HG03103 (cell line): ENCODE results near the gene BLVRA.
"Not testable (repeated sequence)": the region's sequence is repeated elsewhere in the genome, so short reads cannot be mapped to it uniquely, and the experiment has no call there.

ENCODE experiments used
- ATAC-seq: cut with Tn5 transposase; IDR thresholded peaks from one replicate; pipeline ENCODE4 v1.9.1; 2021; ENCODE audit warnings: low read depth; ENCODE audit not compliant: unreplicated experiment

The BLVRA gene

DNA sequence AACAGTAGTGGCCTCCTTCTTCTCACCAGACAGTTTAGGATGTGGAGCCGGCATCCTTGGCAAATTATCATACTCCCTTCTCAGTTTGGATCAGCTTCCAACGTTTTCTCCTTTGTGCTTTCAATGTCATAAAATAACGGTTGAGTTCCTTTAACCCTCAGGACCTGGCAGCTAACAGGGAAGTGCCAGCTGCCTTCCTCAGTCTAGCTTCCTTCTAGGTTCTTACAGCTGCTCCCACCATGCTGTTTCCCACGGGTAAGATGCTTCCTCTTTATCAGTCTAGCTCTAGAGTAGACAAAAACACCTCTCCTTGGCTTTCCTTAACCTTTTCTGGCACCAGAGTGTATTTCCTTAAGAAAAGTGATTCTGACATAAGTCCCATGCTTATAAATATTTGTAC lies 33.2 kb downstream of the BLVRA start:
- no peak for ATAC-seq

DNA sequence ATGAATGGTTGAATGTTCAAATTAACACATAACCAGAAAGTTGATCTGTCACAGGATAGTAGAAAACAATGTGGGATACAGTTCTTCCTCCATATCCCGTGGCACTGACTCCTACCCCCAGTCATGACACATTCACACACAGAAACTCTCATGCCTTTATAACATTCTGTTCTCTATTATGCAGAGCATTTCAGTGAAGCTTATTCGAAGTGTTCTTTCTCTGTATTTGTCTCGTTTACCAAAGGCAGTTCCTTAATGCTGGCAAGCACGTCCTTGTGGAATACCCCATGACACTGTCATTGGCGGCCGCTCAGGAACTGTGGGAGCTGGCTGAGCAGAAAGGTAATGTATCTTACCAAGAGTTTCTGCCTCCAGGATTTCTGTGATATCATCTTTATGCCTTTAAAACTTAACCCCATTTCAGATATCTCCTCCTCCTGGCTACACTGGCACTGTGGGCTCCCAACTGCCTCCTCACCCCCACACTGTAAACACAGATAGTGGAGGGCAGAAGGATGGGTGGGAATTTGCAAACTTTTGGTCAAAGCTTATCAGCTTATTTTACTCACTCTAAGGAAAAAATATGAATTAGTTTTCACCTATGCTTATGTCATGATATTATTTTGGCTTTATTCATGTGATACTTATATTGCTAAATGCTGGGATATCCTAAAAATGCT lies 34.1 kb downstream of the BLVRA start:
- ATAC-seq = no peak

DNA sequence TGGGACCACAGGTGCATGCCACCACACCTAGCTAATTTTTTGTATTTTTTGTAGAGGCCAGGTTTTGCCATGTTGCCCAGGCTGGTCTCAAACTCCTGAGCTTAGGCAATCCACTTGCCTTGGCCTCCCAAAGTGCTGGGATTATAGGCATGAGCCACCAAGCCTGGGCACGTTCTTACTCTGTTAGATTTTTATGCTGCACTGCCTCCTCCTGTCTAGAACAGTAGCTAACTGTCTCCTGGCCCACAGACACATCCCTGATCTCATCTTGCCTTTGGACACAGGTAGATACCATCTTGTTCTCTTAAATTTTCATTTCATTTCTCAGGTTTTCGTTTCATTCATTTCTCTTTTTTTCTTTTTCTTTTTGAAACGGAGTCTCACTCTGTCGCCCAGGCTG lies 41.1 kb downstream of the BLVRA start:
- ATAC-seq = no peak

DNA sequence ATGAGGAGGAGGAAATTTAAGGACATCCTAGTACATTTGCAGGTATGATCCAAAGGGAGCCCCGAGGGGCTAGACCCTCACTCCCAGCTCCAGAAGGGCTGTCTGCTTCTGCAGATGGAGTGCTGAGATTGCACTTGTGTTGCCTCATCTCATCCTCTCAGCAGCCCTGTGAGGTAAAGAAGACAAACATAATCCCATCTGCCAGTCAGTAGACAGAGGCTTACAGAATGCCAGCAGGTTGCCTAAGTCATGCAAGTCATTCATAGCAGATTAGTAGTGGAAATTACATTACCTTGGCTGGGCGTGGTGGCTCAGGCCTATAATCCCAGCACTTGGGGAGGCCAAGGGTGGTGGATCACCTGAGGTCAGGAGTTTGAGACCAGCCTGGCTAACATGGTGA lies 45.4 kb downstream of the BLVRA start:
- no peak for ATAC-seq

DNA sequence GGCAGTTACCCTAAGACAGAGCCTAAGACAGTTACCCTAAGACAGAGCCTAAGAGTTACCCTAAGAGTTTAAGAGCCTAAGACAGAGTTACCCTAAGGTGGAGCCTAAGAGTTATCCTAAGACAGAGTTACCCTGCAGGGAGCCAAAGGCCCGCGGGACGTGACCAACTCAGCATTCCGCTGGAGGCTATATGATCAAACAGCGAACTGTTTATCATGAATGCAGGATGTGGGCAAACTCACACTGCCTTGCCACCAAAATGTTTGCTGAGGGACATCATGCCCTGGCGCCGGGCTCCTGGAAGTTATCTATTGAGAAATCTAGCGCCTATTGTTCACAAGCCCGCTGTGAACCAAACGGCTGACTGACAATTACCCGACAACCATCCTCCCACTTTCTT lies 49.9 kb downstream of the BLVRA start:
- ATAC-seq = no peak

DNA sequence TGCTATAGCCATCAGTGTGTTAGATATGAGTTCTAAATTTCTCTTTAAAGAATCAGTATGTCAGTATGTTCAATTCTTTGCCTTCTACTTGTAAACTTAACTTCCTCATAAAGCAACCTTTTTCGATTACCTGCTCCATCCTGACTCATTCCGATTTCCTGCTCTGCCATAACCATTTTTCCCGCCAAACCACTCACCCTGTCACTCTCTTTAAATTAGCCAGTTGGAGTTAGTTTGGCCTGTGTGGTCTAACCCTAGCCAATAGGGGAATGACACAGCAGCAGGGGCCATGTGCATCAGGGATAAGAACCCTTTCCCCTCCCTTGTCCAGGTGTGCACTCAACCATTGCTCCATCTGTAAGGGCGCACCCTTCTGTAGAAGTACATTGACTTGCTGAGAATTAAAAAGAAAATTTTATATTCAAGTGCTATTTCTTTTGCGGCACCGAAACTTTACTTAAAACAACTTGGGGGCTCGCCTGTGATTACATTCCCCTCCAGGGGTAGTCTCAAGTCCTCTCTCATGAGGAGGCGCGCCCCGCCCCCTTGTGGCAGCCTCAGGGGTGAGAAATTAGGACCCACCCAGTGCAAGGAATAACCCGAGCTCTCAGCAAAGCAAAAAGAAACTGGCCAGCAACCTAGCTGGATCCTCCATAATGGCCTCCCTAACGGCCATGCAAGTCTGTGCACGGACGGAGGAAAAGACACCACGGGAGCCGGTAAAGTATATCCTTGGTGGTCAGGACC lies 51.9 kb downstream of the BLVRA start:
- ATAC-seq = not testable (repeated sequence)

DNA sequence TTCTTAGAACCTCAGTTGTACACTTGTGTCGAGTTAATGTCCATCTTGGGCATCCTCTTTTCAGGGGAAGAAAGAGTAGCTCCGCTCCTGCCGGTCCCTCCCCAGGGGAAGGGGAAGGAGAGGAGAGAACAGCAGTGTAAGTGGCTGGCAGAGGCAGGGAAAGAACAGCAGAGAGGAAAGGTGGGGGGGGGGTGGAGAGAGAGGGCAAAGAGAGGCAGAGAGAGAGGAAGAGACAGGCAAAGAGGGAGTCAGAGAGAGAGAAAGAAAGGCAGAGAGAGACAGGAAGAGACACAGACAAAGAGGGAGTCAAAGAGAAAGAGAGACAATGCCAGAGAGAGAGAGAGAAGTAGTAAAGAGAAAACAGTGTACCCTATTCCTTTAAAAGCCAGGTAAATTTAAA lies 56.9 kb downstream of the BLVRA start:
- no peak for ATAC-seq

DNA sequence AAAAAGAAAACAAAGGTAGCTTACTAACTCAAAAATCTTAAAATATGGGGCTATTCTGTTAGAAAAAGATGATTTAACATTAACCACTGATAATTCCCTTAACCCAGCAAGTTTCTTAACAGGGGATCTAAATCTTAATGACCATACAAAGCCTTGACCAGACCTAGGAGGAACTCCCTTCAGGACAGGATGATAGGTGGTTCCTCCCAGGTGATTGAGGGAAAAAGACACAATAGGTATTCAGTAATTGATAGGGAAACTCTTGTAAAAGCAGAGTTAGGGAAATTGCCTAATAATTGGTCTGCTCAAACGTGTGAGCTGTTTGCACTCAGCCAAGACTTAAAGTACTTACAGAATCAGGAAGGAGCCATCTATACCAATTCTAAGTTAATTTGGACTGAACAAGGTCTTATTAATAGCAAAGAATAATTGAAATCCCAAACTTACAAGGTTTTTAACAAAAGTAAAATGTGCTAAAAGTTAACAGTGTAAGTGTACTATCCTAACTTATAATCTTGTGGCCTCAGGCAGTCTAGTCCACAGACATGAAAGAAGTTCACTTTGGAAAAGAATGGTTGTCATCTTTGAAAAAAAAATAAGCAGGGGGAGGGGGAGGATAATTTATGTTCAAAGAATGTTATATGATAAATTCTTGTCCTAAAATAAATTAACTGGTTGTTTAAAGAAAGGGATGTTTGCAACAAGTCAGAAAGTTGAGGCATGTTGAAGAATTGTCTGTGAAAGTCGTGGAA lies 57.7 kb downstream of the BLVRA start:
- not testable (repeated sequence) for ATAC-seq

DNA sequence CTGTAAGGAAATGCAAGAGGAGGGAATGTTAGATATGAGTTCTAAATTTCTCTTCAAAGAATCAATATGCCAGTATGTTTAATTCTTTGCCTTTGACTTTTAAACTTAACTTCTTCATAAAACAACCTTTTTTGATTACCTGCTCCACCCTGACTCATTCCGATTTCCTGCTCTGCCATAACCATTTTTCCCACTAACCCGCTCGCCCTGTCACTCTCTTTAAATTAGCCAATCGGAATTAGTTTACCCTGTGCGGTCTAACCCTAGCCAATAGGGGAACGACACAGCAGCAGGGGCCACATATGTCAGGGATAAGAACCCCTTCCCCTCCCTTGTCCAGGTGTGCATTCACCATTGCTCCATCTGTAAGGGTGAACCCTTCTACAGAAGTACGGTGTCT lies 64.9 kb downstream of the BLVRA start:
- ATAC-seq = not testable (repeated sequence)

DNA sequence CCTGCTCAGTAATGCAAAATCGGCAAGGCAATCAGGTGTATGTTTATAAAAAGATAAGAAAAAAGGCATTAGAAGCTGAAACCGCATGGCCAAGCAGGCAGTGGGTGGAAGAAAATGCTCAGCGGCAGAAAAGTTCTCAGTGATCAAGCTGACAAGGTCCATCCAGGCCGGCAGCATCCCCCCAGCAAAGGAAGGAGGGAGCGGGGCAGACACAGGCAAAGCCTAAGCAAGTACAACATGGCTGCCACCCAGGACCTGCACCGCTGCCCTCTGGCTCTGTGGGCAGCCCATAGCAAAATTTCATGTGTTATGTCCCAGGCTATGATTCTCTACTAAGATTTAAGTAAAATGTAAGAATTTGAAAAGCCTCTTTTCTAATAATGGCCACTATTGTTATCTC lies 65.5 kb downstream of the BLVRA start:
- no peak for ATAC-seq

DNA sequence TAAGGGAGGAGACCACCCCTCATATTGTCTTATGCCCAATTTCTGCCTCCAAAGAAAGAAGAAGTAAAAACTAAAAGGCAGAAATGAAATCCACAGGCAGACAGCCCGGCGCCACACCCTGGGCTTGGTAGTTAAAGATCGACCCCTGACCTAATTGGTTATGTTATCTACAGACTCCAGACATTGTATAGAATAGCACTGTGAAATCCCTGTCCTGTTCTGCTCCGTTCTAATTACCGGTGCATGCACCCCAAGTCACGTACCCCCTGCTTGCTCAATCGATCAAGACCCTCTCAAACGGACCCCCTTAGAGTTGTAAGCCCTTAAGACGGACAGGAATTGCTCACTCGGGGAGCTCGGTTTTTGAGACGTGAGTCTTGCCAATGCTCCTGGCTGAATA lies 66.0 kb downstream of the BLVRA start:
- not testable (repeated sequence) for ATAC-seq

DNA sequence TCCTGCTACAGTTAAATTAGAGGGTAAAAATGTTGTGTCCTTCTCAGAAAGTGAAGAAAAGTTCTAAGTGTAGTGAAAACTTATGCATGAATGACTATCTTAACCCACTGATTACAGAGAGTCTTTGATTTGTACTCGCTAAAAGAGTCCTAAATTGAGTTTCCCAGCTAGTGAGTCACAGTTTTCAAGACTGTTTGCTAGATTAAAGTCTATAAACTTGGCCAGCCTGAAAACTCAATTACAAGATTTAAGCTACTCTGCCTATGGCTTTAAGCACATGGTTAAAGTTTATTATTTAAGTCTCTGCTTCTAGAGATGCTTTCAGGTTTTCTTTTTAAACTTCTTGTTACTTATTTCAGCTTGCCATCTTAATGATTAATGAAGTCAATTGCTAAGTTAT lies 66.5 kb downstream of the BLVRA start:
- no peak for ATAC-seq

DNA sequence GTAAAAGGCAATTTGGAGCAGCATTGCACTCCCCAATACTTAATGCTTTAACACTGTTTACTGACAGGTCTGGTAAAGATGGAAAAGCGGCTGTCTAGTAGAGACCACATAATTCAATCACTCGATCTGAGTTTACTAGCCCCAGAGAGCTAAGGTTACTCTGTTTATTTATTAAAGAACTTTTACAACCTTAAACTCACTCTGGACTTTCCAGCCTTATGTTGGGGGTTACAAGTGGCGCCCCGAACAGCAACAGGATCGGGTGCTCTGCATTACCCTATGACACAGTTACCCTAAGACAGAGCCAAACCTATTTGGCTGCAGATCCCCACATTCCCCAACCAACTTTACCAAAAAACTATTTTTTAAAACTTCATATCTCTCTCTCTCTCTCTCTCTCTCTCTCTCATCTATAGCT lies 66.9 kb downstream of the BLVRA start:
- ATAC-seq = no peak

DNA sequence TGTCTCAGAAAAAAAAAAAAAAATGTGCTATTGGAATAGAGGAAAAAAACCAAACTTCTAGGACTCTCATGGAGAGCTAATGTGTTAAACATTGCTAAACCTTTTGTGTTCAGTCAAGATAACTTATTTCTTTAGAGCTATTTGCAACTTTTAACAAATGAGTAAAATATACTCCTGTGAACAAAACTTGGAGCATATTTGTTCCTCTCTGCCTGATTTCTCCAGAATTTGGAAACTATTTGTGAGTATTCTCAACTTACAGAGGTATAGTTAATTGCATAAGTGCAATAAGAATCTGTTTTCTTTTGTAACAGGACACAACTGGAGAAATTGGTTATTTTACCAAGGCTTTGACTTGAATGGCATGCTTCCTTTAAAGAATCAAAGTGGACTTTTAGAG lies 72.4 kb downstream of the BLVRA start:
- not testable (repeated sequence) for ATAC-seq

DNA sequence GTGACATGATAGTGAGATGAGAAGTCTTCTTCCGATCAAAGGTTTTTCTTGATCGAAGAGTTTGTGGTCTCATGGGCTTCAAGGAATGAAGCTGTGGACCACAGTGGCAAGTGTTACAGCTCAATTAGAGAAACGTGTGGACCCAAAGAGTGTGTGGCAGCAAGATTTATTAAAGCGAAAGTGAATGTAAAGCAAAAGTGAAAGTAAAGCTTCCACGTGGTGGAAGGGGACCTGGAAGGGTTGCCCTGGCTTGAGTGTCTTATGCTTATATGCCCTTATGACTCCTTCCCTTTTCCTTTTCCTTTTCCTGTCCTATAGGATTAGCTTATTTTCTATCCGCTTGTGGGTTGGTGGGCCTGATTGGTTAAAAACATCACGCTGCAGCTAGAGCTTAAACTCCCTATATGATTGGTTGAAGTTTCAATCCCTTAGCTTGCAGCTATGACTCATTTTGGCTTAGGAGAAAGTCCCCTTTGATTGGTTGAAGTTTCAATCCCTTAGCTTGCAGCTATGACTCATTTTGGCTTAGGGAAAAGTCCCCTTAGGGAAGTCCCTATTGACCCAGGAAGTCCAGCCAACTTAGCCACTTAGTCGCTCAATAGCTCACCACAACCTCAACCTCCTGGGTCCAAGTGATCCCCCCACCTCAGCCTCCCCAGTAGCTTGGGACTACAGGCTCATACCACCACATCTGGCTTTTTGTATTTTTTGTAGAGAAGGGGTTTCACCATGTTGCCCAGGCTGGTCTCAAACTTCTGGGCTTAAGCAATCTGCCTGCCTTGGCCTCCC lies 76.2 kb downstream of the BLVRA start:
- ATAC-seq = no peak

DNA sequence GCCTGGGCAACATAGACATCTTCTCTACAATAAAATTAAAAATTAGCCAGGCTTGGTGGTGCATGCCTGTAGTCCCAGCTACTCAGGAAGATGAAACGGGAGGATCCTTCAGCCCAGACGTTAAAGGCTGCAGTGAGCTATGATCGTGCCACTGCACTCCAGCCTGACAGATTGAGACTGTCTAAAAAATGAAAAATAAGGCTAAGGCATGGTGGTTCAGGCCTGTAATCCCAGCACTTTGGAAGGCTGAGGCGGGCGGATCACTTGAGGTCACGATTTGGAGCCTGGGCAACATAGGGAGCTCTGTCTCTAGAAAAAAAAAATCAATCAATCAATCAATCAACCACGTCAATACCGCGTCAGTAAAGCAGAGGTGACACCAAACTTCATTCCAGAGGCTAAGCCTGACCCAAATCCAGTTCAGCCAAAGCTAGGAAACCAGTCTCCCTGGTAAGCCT lies 79.8 kb downstream of the BLVRA start:
- ATAC-seq = no peak

DNA sequence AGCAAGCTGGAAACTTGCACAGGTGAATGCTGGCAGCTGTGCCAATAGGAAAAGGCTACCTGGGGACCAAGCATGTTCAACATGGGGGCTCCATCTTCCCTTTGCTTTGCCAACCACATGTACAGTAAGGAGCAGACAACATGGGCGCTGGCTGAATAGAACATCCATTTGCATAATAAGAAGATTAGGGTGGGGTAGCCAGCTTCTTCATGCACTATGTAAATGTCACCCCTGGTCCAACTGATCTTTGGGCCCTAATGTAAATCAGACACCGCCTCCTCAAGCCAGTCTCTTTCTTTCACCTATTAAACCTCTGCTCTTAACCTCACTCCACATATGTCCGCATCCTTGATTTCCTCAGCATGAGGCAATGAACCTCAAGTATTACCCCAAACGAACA lies 84.8 kb downstream of the BLVRA start:
- ATAC-seq = no peak

DNA sequence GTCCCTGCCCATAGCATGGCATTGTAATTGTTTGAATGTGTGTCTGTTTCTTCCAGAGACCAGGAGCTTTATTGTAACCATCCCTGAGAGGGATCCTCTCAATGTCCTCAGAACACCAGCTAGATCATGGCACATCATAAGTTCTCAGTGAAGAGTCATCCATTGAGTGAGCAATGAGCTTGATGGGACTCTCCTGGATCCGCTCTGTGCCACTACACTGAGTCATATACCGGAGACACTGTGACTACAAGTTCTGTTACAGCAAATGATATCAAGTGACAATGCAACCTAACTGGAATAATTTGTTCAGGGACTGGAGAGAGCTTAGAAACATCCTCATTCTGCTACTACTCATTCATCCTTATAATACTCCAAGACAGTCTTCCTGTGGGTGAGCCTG lies 85.8 kb downstream of the BLVRA start:
- ATAC-seq = no peak

DNA sequence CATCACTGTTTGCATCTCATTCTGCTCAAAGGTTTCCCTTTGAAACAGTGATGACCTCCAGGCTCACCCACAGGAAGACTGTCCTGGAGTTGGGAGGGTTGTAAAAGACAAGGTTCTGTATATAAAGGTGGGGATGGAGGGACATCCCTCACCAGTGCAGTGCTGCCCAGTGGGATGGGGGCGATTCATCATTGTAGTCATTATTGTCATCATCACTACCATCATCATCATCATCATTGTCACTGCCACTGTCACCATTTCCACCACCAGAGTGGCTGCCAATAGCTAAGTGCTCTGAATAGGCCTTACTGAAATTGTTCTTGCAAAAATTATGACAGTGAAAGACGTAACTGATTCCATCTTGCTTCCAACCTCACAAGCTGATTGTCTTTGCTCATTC lies 86.2 kb downstream of the BLVRA start:
- ATAC-seq = no peak

DNA sequence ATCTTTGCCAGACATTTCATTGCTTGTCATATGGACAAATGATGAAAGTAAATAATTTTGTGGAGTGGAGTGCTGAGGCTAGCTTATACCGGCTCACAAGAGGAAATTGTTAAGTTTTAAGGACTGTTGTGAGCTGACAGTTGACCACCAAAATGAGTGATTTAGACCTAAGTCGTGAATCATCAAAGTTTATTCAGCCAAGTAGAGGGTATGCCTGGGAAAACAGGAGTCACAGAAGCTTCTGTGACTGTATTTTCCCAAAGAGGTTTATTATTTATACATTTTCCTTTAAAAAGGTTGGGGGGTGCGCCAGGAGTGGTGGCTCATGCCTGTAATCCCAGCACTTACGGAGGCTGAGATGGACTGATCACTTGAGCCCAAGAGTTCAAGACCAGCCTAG lies 89.0 kb downstream of the BLVRA start:
- ATAC-seq = no peak

DNA sequence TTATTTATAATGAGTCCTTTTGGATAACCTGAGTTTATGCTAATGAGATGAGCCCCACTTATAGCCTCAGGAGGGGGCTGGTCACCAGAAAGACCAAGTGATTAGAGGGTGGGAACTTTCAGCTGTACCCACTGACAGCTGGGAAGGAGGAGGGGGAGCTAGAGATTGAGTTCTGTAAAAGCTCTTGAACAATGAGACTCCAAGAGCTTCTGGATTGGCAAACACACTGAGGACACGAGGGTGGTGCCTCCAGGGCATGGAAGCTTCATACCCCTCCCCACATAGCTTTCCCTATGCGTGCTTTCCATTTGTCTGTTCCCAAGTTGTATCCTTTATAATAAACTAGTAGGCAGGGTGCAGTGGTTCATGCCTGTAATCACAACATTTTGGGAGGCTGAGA lies 90.6 kb downstream of the BLVRA start:
- ATAC-seq = no peak
